D721Med (cell line): ENCODE results near the gene PKDCC.
A peak's percentile ranks its signal among the peaks of the same experiment; 100 is the strongest.

Source experiments
- DNase-seq: peaks from one replicate; pipeline ENCODE4 v3.0.0; 2011; ENCODE audit warnings: low spot score; ENCODE audit not compliant: insufficient read length
- FAIRE-seq: peaks from 2 replicates; lab custom pipeline; 2011; peaks lifted over from hg19 to GRCh38; lab: Jason Lieb, UNC
- CTCF ChIP-seq: IDR thresholded peaks from 2 replicates; pipeline ENCODE4 v1.5.1; 2012; ENCODE audit warnings: mild to moderate bottlenecking, control low read depth; ENCODE audit not compliant: insufficient read depth; ENCODE audit errors: missing control alignments

PKDCC gene

GRCh38 chr2:42087857-42088195, 40.0 kb downstream of the PKDCC start:
- no peak for DNase-seq
- TF ChIP-seq CTCF: no peak
- FAIRE-seq: no peak

- FAIRE-seq: no peak
- peak; percentile 70 for DNase-seq
- peak; percentile 69 for TF ChIP-seq CTCF
Measured at GRCh38 chr2:42089340-42089925, 41.6 kb downstream of the PKDCC start.

- no peak for TF ChIP-seq CTCF
- DNase-seq (no peak), FAIRE-seq (no peak)
Measured at GRCh38 chr2:42090216-42090615, 42.4 kb downstream of the PKDCC start.

- DNase-seq (no peak), FAIRE-seq (no peak)
- TF ChIP-seq CTCF: no peak
Measured at GRCh38 chr2:42091671-42092070, 43.9 kb downstream of the PKDCC start.

- no peak for TF ChIP-seq CTCF
- no peak for FAIRE-seq
- no peak for DNase-seq
Measured at GRCh38 chr2:42092084-42092996, 44.5 kb downstream of the PKDCC start.

- DNase-seq (no peak), FAIRE-seq (no peak)
- TF ChIP-seq CTCF: no peak
Measured at GRCh38 chr2:42094114-42094513, 46.3 kb downstream of the PKDCC start.

GRCh38 chr2:42095923-42096408, 48.1 kb downstream of the PKDCC start:
- TF ChIP-seq CTCF: peak; percentile 80
- FAIRE-seq (peak; percentile 25), DNase-seq (no peak)
